B cell (primary cell): Measurements from ENCODE around the gene NLRC5. TPM values are rescaled to one million over a fixed set of nuclear protein-coding genes. Genes with fewer than 3 reads are reported as not detected.

Experiments used
- ATAC-seq: fragments of 200-7000 bp; cut with Tn5 transposase; one replicate; pipeline ENCODE4 v1.10.0; 2021; ENCODE audit warnings: low read depth, mild to moderate bottlenecking, moderate number of reproducible peaks, moderate library complexity
- CTCF ChIA-PET: fragments of 350-600 bp; sonication (Branson Sonifier 250); formaldehyde crosslinking; loops from one replicate; lab custom pipeline; 2021; ENCODE audit warnings: antibody characterized with exemption, inconsistent platforms; lab: Charles Lee
- POLR2A ChIA-PET: fragments of 350-600 bp; sonication (Branson Sonifier 250); formaldehyde crosslinking; loops from one replicate; lab custom pipeline; 2021; ENCODE audit warnings: antibody characterized with exemption; lab: Charles Lee
- DNase-seq: peaks from one replicate; pipeline ENCODE4 v3.0.0; 2013
- H2AFZ ChIP-seq: 2 replicates; pipeline ENCODE4 v1.6.1; 2012; ENCODE audit warnings: mild to moderate bottlenecking, low read depth, low read length; ENCODE audit not compliant: insufficient read depth, poor library complexity, severe bottlenecking
- H3K27ac ChIP-seq, 2 donors: 1 replicate in 1 of 2; 2 replicates in 1 of 2; pipeline ENCODE4 v1.5.1; 2012 to 2013; ENCODE audit warnings: low read length in 2 of 2, mild to moderate bottlenecking in 2 of 2, moderate library complexity in 1 of 2
- H3K27me3 ChIP-seq, 4 experiments: fragments of 200-600 bp in 1 of 4; sonication (generic) in 1 of 4; replicated peaks in 1 of 4; 1 replicate in 2 of 4; 2 replicates in 2 of 4; pipeline versions ENCODE4 v1.6.1 to v1.7.0; 2013 to 2016; ENCODE audit warnings: low read length in 3 of 4, mild to moderate bottlenecking in 2 of 4, mixed read lengths in 1 of 4, moderate library complexity in 1 of 4; ENCODE audit not compliant: insufficient read depth in 4 of 4, control insufficient read depth in 3 of 4; ENCODE audit errors: control extremely low read depth in 1 of 4
- H3K36me3 ChIP-seq, 2 experiments: replicated peaks in 1 of 2; 1 replicate in 1 of 2; 2 replicates in 1 of 2; pipeline versions ENCODE4 v1.6.1 to v1.7.1; 2013; ENCODE audit warnings: low read length in 1 of 2; ENCODE audit not compliant: insufficient read depth in 2 of 2, control insufficient read depth in 1 of 2; ENCODE audit errors: control extremely low read depth in 1 of 2, extremely low read depth in 1 of 2
- H3K4me1 ChIP-seq, 2 donors: fragments of 200-600 bp in 1 of 2; sonication (generic) in 1 of 2; 1 replicate in 1 of 2; 2 replicates in 1 of 2; pipeline versions ENCODE4 v1.5.1 to v1.6.1; 2013 to 2017; ENCODE audit warnings: low read length in 2 of 2; ENCODE audit not compliant: control insufficient read depth in 2 of 2, insufficient read depth in 2 of 2
- H3K4me2 ChIP-seq: replicated peaks from 2 replicates; pipeline ENCODE3; 2012; ENCODE audit warnings: mild to moderate bottlenecking, low read depth, low read length; ENCODE audit not compliant: poor library complexity, severe bottlenecking
- H3K4me3 ChIP-seq, 5 experiments: fragments of 200-600 bp in 1 of 5; sonication (generic) in 1 of 5; 1 replicate in 3 of 5; 2 replicates in 2 of 5; pipeline versions ENCODE4 v1.5.1 to v1.7.0; 2011 to 2016; ENCODE audit warnings: low read length in 4 of 5, mild to moderate bottlenecking in 4 of 5, low read depth in 2 of 5, control low read depth in 1 of 5, moderate library complexity in 1 of 5; ENCODE audit not compliant: insufficient read depth in 1 of 5; ENCODE audit errors: control extremely low read depth in 1 of 5, extremely low read depth in 1 of 5
- H3K79me2 ChIP-seq: fragments of 200-600 bp; sonication (generic); one replicate; pipeline ENCODE4 v1.6.0; 2016; ENCODE audit warnings: low read length; ENCODE audit not compliant: control insufficient read depth, insufficient read depth
- H3K9ac ChIP-seq: fragments of 200-600 bp; sonication (generic); 2 replicates; pipeline ENCODE4 v1.6.1; 2017; ENCODE audit warnings: mild to moderate bottlenecking, low read length, moderate library complexity
- H3K9me3 ChIP-seq, 3 donors: one replicate each; pipeline versions ENCODE4 v1.6.1 to v1.7.1; 2013; ENCODE audit warnings: low read length in 2 of 3; ENCODE audit not compliant: control insufficient read depth in 2 of 3, insufficient read depth in 1 of 3; ENCODE audit errors: control extremely low read depth in 1 of 3
- H4K20me1 ChIP-seq: 2 replicates; pipeline ENCODE4 v1.6.0; 2012; ENCODE audit warnings: mild to moderate bottlenecking, low read length; ENCODE audit not compliant: insufficient read depth, control insufficient read depth, poor library complexity, severe bottlenecking
- H3K27ac Mint-ChIP-seq: one replicate; pipeline ENCODE4 v1.8.0; 2021; ENCODE audit warnings: mixed read lengths
- H3K27me3 Mint-ChIP-seq: one replicate; pipeline ENCODE4 v1.8.0; 2021; ENCODE audit warnings: mixed read lengths
- H3K4me1 Mint-ChIP-seq: one replicate; pipeline ENCODE4 v1.8.0; 2021; ENCODE audit warnings: mixed read lengths
- H3K4me3 Mint-ChIP-seq: one replicate; pipeline ENCODE4 v1.8.0; 2021; ENCODE audit warnings: mixed read lengths
- H3K9me3 Mint-ChIP-seq: one replicate; pipeline ENCODE4 v1.8.0; 2022; ENCODE audit warnings: mixed read lengths; ENCODE audit not compliant: insufficient read depth
- CTCF ChIP-seq: fragments of 200-600 bp; IDR thresholded peaks from one replicate; pipeline ENCODE4 v1.8.0; 2022; ENCODE audit warnings: antibody characterized with exemption, mild to moderate bottlenecking
- EZH2 ChIP-seq: IDR thresholded peaks from 2 replicates; pipeline ENCODE4 v1.6.1; 2012; ENCODE audit warnings: borderline replicate concordance, low read depth, mild to moderate bottlenecking, moderate library complexity, low read length; ENCODE audit not compliant: insufficient read depth, poor library complexity, severe bottlenecking
- WGBS: methylation state at CpG from one replicate; pipeline ENCODE4 v1.1.5; 2013; ENCODE audit warnings: missing lambda C conversion rate; ENCODE audit not compliant: insufficient coverage; 5-methylcytosine and 5-hydroxymethylcytosine counted together
- intact Hi-C: fragments of 100-400 bp; cut with micrococcal nuclease; formaldehyde crosslinking; loops from one replicate; pipeline ENCODE4 v1.10.0; 2022
- polyA plus RNA-seq: library from polyadenylated mRNA; depleted of rRNA; stranded (reverse); fragments of >200 nt; gene quantifications from 2 replicates; pipeline ENCODE4 v1.2.3, GENCODE V29; 2012
- total RNA-seq, 2 donors: library from RNA; stranded (reverse); fragments of 120-200 nt in 1 of 2; gene quantifications; 1 replicate in 1 of 2; 2 replicates in 1 of 2; pipeline versions ENCODE4 v1.2.3 to v1.2.4, GENCODE V29; 2013 to 2022

The NLRC5 gene
- total and polyA plus RNA-seq, 2 donors (not counting 1 experiment from before 2014, with no cell fraction given): 349 to 510 TPM

DNA sequence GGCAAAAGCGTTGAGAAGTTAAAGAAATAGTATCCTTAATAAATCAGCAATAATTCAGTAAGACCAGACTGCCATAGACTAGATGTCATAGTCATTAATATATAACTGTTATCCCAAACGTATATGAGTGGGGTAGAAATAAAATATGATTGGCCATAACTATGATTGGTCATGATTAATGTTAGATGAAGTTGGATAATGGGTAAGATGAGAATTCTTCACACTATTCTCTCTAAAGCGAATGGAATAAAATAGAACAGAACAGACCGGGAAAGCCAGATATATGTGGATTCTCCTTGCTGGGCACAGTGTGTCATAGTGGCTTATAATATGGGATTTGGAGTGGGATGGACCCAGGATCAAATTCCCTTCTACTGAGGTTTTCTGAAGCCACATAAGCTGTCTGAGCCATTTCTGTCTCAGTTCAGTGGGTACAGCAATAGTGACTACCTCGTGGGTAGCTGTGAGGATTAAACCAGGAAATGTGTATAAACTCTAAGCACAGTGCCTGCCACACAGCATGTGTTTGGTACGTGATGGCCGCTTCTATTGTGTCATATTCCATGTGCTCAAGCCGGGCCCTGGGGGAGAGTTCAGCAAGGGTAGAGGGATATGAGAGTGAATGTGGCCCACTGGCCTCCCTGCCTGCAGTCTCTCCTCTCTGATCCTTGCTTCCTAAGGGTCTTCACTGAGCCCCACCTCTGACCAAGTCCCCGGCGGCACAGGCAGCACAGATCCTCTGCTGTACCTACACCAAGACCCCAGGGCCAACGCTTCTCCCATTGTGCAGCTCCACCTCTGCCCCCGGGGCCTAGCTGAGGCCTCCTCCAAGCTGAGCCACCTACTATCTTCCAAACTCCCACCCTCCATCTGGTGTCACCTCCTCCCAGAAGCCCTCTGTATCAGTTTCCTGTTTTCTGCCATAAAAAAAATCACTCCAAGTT, 23.9 kb upstream of the NLRC5 start:
- Histone ChIP-seq H3K4me1 (peaks cover 19 to 27% of the 10 kb centered on the region in 2 donors), H3K27me3 (no peaks in the 10 kb centered on the region), H3K4me3 (no peak overlapping the region), H3K9ac (no peak overlapping the region), H3K36me3 (no peaks in the 10 kb centered on the region), H3K4me2 (peak overlapping the region; percentile 29), H4K20me1 (no peaks in the 10 kb centered on the region), H2AFZ (peak overlapping the region; percentile 40), H3K79me2 (peaks cover 6% of the 10 kb centered on the region), H3K9me3 (no peaks in the 10 kb centered on the region), H3K27ac (peak overlapping the region in 1 of 2 donors; percentile 20)
- ATAC-seq: peak; percentile 40
- peaks cover 26% of the 10 kb centered on the region for H3K4me1 Mint-ChIP-seq
- WGBS: 72% methylated on average over 8 of the region's 12 CpGs
- H3K4me3 Mint-ChIP-seq: peak overlapping the region; percentile 14
- H3K27ac Mint-ChIP-seq: peak overlapping the region; percentile 80
- TF ChIP-seq CTCF (no peak), EZH2 (no peak)
- ChIA-PET POLR2A (interaction anchor here (0.7 to 4.1 kb wide), 7 partner anchors 14 to 80 kb away, joined by 3 to 24 read pairs (median 6); partner anchors contain the start of gene NLRC5), CTCF (interaction anchor here (0.6 to 7.7 kb wide), 30 partner anchors 11 to 207 kb away, joined by 3 to 213 read pairs (median 7); partner anchors contain the start of genes NLRC5 and SLC12A3)
- DNase-seq: peak; percentile 47
- H3K9me3 Mint-ChIP-seq: no peaks in the 10 kb centered on the region
- H3K27me3 Mint-ChIP-seq: no peaks in the 10 kb centered on the region
- intact Hi-C loops: loop anchor here (2.0 to 5.0 kb wide), 2 partner anchors 37 to 49 kb away; no protein-coding TSS in a partner anchor
